Fibroblast of gingiva (primary cell): ENCODE data around the gene DUSP5.

ENCODE experiments used
- DNase-seq: peaks from one replicate; pipeline ENCODE4 v3.0.0-alpha.2; 2011; ENCODE audit warnings: low read depth

The DUSP5 gene

GRCh38 chr10:110546499-110547110, 48.9 kb downstream of the DUSP5 start:
- DNase-seq: no peak

GRCh38 chr10:110547139-110547761, 49.5 kb downstream of the DUSP5 start:
- peak; percentile 64 for DNase-seq

GRCh38 chr10:110548002-110548401, 50.3 kb downstream of the DUSP5 start:
- no peak for DNase-seq

GRCh38 chr10:110549211-110549610, 51.5 kb downstream of the DUSP5 start:
- no peak for DNase-seq

GRCh38 chr10:110553905-110554304, 56.2 kb downstream of the DUSP5 start:
- no peak for DNase-seq

GRCh38 chr10:110556296-110556695, 58.6 kb downstream of the DUSP5 start:
- no peak for DNase-seq

- peak; percentile 52 for DNase-seq
Measured at GRCh38 chr10:110556969-110557601, 59.4 kb downstream of the DUSP5 start.

- no peak for DNase-seq
Measured at GRCh38 chr10:110558041-110558440, 60.3 kb downstream of the DUSP5 start.

- no peak for DNase-seq
Measured at GRCh38 chr10:110560012-110560411, 62.3 kb downstream of the DUSP5 start.
